ENCODE results near the gene XPO5. TPM values are rescaled to one million over a fixed set of nuclear protein-coding genes. Genes with fewer than 3 reads are reported as not detected.

The XPO5 gene
- total and polyA plus RNA-seq, 9 of the 15 experiments (the other 6 are each of a cell fraction or from before 2014, with no cell fraction given) = 36.0 to 170 (median 99.1) TPM

DNA sequence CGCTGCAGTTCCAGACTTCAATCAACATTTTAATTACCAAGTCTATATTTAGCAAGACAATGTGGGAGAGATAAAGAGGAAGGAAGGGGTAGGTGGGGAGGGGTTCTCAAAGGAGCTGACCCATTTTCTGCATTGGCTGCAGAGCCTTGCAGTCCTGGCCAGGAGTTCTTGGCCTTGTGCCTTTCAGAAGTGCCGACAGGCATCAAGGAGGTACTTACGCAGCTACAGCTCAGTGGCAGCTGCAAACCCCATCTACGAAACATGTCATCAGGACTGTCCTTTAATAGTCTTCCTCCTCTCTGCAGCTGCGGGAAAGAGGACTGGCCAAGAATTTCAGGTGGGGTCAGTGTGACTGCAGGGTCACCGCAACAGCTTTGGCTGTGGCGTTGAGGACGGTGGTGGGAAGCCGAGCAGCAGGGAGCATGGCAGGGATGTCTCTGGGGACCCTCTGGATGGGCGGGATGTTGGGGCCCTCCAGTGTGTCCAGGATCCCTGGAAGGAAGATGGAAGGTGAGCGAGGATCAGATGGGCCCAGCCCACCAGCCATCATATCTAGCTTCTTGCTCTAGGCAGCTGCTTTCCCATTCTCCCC, 63.9 kb downstream of the XPO5 start (continued):
- TF ChIP-seq TSHZ1 (CRISPR knock-in tag; IDR thresholded peaks at IDR 0.05) = no peak
- peak; percentile 39; the same call in 1 of the 2 replicates for TF ChIP-seq RBFOX2 (IDR thresholded peaks at IDR 0.05; ENCODE audit: low read depth, low read length)
- TF ChIP-seq, protein P1, sequence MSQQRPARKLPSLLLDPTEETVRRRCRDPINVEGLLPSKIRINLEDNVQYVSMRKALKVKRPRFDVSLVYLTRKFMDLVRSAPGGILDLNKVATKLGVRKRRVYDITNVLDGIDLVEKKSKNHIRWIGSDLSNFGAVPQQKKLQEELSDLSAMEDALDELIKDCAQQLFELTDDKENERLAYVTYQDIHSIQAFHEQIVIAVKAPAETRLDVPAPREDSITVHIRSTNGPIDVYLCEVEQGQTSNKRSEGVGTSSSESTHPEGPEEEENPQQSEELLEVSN (IDR thresholded peaks at IDR 0.05; ENCODE audit: borderline replicate concordance in 1 of 2, extremely low read depth in 1 of 2, insufficient read depth in 1 of 2, insufficient read length in 1 of 2, low read depth in 1 of 2, low read length in 1 of 2, poor library complexity in 1 of 2, severe bottlenecking in 1 of 2) = no peak
- TF ChIP-seq, protein P2, sequence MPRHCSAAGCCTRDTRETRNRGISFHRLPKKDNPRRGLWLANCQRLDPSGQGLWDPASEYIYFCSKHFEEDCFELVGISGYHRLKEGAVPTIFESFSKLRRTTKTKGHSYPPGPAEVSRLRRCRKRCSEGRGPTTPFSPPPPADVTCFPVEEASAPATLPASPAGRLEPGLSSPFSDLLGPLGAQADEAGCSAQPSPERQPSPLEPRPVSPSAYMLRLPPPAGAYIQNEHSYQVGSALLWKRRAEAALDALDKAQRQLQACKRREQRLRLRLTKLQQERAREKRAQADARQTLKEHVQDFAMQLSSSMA (CRISPR knock-in tag; IDR thresholded peaks at IDR 0.05) = no peak
- TF ChIP-seq BACH1 (tag; IDR thresholded peaks at IDR 0.05) = no peak
- TF ChIP-seq ZBTB26 (CRISPR knock-in tag; IDR thresholded peaks at IDR 0.05) = no peak
- TF ChIP-seq MITF (IDR thresholded peaks at IDR 0.05) = no peak
- TF ChIP-seq POLR2AphosphoS2 (IDR thresholded peaks at IDR 0.05; ENCODE audit: low read length) = no peak
